GM21825 (cell line): ENCODE results near the gene HLCS.
A peak's percentile ranks its signal among the peaks of the same experiment; 100 is the strongest.

Experiments used
- ATAC-seq: cut with Tn5 transposase; IDR thresholded peaks from one replicate; pipeline ENCODE4 v1.9.1; 2021; ENCODE audit warnings: mild to moderate bottlenecking, moderate library complexity; ENCODE audit not compliant: unreplicated experiment

Gene HLCS

GRCh38 chr21:36985751-36986594 is 19.5 kb upstream of the HLCS start:
- ATAC-seq, result no peak

- no peak for ATAC-seq
These were observed 15.7 kb upstream of the HLCS start for GRCh38 chr21:36981977-36982700.

GRCh38 chr21:36981049-36981391 is 14.6 kb upstream of the HLCS start:
- ATAC-seq, result no peak

- no peak for ATAC-seq
These were observed 14.0 kb upstream of the HLCS start for GRCh38 chr21:36980280-36981048.

GRCh38 chr21:36976882-36977651 is 10.6 kb upstream of the HLCS start:
- peak; percentile 66 for ATAC-seq

GRCh38 chr21:36976228-36976861 is 9.9 kb upstream of the HLCS start:
- no peak for ATAC-seq

- ATAC-seq, result no peak
These were observed 8.4 kb upstream of the HLCS start for GRCh38 chr21:36974851-36975192.

GRCh38 chr21:36973986-36974850 is 7.7 kb upstream of the HLCS start:
- ATAC-seq, result no peak

GRCh38 chr21:36968976-36969375 is 2.5 kb upstream of the HLCS start:
- no peak for ATAC-seq

- no peak for ATAC-seq
These were observed 1.9 kb upstream of the HLCS start for GRCh38 chr21:36968414-36968813.

GRCh38 chr21:36966821-36967768 is 626 bp upstream of the HLCS start:
- ATAC-seq, result peak; percentile 33

- no peak for ATAC-seq
These were observed 776 bp downstream of the HLCS start for GRCh38 chr21:36965720-36966065.

GRCh38 chr21:36964827-36965719 is 1.4 kb downstream of the HLCS start:
- ATAC-seq, result no peak

- no peak for ATAC-seq
These were observed 2.1 kb downstream of the HLCS start for GRCh38 chr21:36964398-36964797.

- no peak for ATAC-seq
These were observed 4.2 kb downstream of the HLCS start for GRCh38 chr21:36962098-36962780.

- ATAC-seq, result no peak
These were observed 5.7 kb downstream of the HLCS start for GRCh38 chr21:36960676-36961284.
